H9 (cell line): ENCODE results near the gene SOX30. TPM values are rescaled to one million over a fixed set of nuclear protein-coding genes. Genes with fewer than 3 reads are reported as not detected.
A peak's percentile ranks its signal among the peaks of the same experiment; 100 is the strongest.

ENCODE experiments used
- DNase-seq: peaks from one replicate; pipeline ENCODE4 v3.0.0-alpha.2; 2017
- H2AFZ ChIP-seq: one replicate; pipeline ENCODE4 v1.6.1; 2013; ENCODE audit warnings: mild to moderate bottlenecking, low read length, control low read depth, moderate library complexity
- H2AK5ac ChIP-seq: 2 replicates; pipeline ENCODE4 v1.6.1; 2013; ENCODE audit warnings: low read length, control low read depth, mixed read lengths; ENCODE audit not compliant: insufficient read length
- H2BK120ac ChIP-seq: one replicate; pipeline ENCODE4 v1.6.1; 2013; ENCODE audit warnings: low read depth, mild to moderate bottlenecking, low read length, control low read depth, inconsistent platforms; ENCODE audit not compliant: poor library complexity, severe bottlenecking
- H2BK12ac ChIP-seq: 2 replicates; pipeline ENCODE4 v1.6.1; 2013; ENCODE audit warnings: low read length, control low read depth, mixed read lengths, low read depth; ENCODE audit not compliant: insufficient read length
- H2BK15ac ChIP-seq: 2 replicates; pipeline ENCODE4 v1.6.1; 2013; ENCODE audit warnings: low read depth, low read length, control low read depth
- H2BK20ac ChIP-seq: one replicate; pipeline ENCODE4 v1.6.1; 2013; ENCODE audit warnings: low read depth, mild to moderate bottlenecking, low read length, control low read depth, inconsistent platforms; ENCODE audit not compliant: poor library complexity, severe bottlenecking
- H2BK5ac ChIP-seq: 2 replicates; pipeline ENCODE4 v1.6.1; 2013; ENCODE audit warnings: low read length, control low read depth, mixed read lengths; ENCODE audit not compliant: insufficient read length
- H3K14ac ChIP-seq: 2 replicates; pipeline ENCODE4 v1.6.1; 2013; ENCODE audit warnings: low read length, control low read depth; ENCODE audit not compliant: insufficient read depth
- H3K18ac ChIP-seq: 2 replicates; pipeline ENCODE4 v1.6.1; 2013; ENCODE audit warnings: low read depth, mild to moderate bottlenecking, mixed read lengths, low read length, control low read depth; ENCODE audit not compliant: insufficient read length
- H3K23ac ChIP-seq: 2 replicates; pipeline ENCODE4 v1.6.1; 2013; ENCODE audit warnings: low read length, control low read depth, mixed read lengths, low read depth; ENCODE audit not compliant: insufficient read length
- H3K23me2 ChIP-seq: 2 replicates; pipeline ENCODE4 v1.6.1; 2013; ENCODE audit warnings: low read depth, mild to moderate bottlenecking, mixed read lengths, low read length, control low read depth; ENCODE audit not compliant: insufficient read length, poor library complexity, severe bottlenecking
- H3K27ac ChIP-seq: 2 replicates; pipeline ENCODE4 v1.5.1; 2013; ENCODE audit warnings: low read length, control low read depth, mixed read lengths, low read depth; ENCODE audit not compliant: insufficient read length
- H3K27me3 ChIP-seq: 2 replicates; pipeline ENCODE4 v1.6.1; 2013; ENCODE audit warnings: low read length, control low read depth, inconsistent platforms; ENCODE audit not compliant: insufficient read depth
- H3K4ac ChIP-seq: 2 replicates; pipeline ENCODE4 v1.6.1; 2013; ENCODE audit warnings: low read depth, mild to moderate bottlenecking, control low read depth, inconsistent platforms, low read length, moderate library complexity
- H3K4me1 ChIP-seq: 2 replicates; pipeline ENCODE4 v1.6.1; 2013; ENCODE audit warnings: low read length, control low read depth, inconsistent platforms; ENCODE audit not compliant: insufficient read depth
- H3K4me2 ChIP-seq: 2 replicates; pipeline ENCODE4 v1.6.1; 2013; ENCODE audit warnings: low read length, control low read depth, mixed read lengths; ENCODE audit not compliant: insufficient read length, insufficient read depth
- H3K56ac ChIP-seq: 2 replicates; pipeline ENCODE4 v1.6.1; 2013; ENCODE audit warnings: low read depth, mild to moderate bottlenecking, mixed read lengths, low read length, control low read depth; ENCODE audit not compliant: insufficient read length
- H3K79me1 ChIP-seq: 2 replicates; pipeline ENCODE4 v1.6.1; 2013; ENCODE audit warnings: low read depth, mild to moderate bottlenecking, moderate library complexity, low read length, control low read depth, inconsistent platforms; ENCODE audit not compliant: insufficient read depth, poor library complexity, severe bottlenecking
- H3K79me2 ChIP-seq: 2 replicates; pipeline ENCODE4 v1.6.1; 2013; ENCODE audit warnings: low read length, control low read depth, inconsistent platforms; ENCODE audit not compliant: insufficient read depth
- H3K9ac ChIP-seq: 2 replicates; pipeline ENCODE4 v1.6.1; 2013; ENCODE audit warnings: low read length, control low read depth, mixed read lengths; ENCODE audit not compliant: insufficient read length; ENCODE audit errors: extremely low read depth
- H3K9me3 ChIP-seq: one replicate; pipeline ENCODE4 v1.6.1; 2013; ENCODE audit warnings: low read depth, low read length, inconsistent platforms; ENCODE audit not compliant: control insufficient read depth
- H3T11ph ChIP-seq: one replicate; pipeline ENCODE4 v1.6.1; 2013; ENCODE audit warnings: mild to moderate bottlenecking, low read length, control low read depth, inconsistent platforms
- H4K20me1 ChIP-seq: one replicate; pipeline ENCODE4 v1.6.1; 2013; ENCODE audit not compliant: control insufficient read depth, insufficient read length, insufficient read depth
- H4K5ac ChIP-seq: 2 replicates; pipeline ENCODE4 v1.6.1; 2013; ENCODE audit warnings: low read depth, mild to moderate bottlenecking, mixed read lengths, low read length, control low read depth; ENCODE audit not compliant: insufficient read length
- H4K8ac ChIP-seq: replicated peaks from 2 replicates; pipeline ENCODE4 v1.6.1; 2013; ENCODE audit warnings: low read length, control low read depth, mixed read lengths, low read depth; ENCODE audit not compliant: insufficient read length
- H4K91ac ChIP-seq: 2 replicates; pipeline ENCODE4 v1.6.1; 2013; ENCODE audit warnings: low read depth, mild to moderate bottlenecking, moderate library complexity, mixed read lengths, low read length, control low read depth; ENCODE audit not compliant: insufficient read length
- H3K27ac Mint-ChIP-seq, 3 experiments: 2 replicates in 2 of 3; 3 replicates in 1 of 3; pipeline ENCODE4 v1.8.0; 2020 to 2021; ENCODE audit warnings: mixed read lengths in 3 of 3, mild to moderate bottlenecking in 1 of 3, moderate library complexity in 1 of 3
- H3K27me3 Mint-ChIP-seq: 2 replicates; pipeline ENCODE4 v1.8.0; 2021; ENCODE audit warnings: low read depth, mild to moderate bottlenecking, moderate library complexity, mixed read lengths
- H3K36me3 Mint-ChIP-seq, 3 experiments: 2 replicates in 2 of 3; 3 replicates in 1 of 3; pipeline ENCODE4 v1.8.0; 2020 to 2021; ENCODE audit warnings: low read depth in 3 of 3, mixed read lengths in 3 of 3; ENCODE audit not compliant: insufficient read depth in 1 of 3
- H3K4me1 Mint-ChIP-seq, 2 experiments: 2 replicates each; pipeline ENCODE4 v1.8.0; 2020; ENCODE audit warnings: mixed read lengths in 2 of 2
- H3K4me3 Mint-ChIP-seq, 2 experiments: 2 replicates in 1 of 2; 3 replicates in 1 of 2; pipeline ENCODE4 v1.8.0; 2020 to 2021; ENCODE audit warnings: mild to moderate bottlenecking in 2 of 2, mixed read lengths in 2 of 2, moderate library complexity in 1 of 2
- H3K9me3 Mint-ChIP-seq, 2 experiments: 2 replicates in 1 of 2; 3 replicates in 1 of 2; pipeline ENCODE4 v1.8.0; 2020; ENCODE audit warnings: mild to moderate bottlenecking in 2 of 2, mixed read lengths in 2 of 2, moderate library complexity in 1 of 2
- CTCF ChIP-seq: fragments of 200-600 bp; sonication (generic); conservative IDR thresholded peaks from 3 replicates; pipeline ENCODE4 v1.8.0; 2021; ENCODE audit warnings: antibody characterized with exemption, mild to moderate bottlenecking
- WGBS: extraction: QIAGEN DNeasy Blood & Tissue Kit; methylation state at CpG from one replicate; pipeline ENCODE4 v1.1.7; 2013; ENCODE audit warnings: missing lambda C conversion rate, low lambda C conversion rate, mixed read lengths; ENCODE audit not compliant: insufficient read length; ENCODE audit errors: extremely low coverage; 5-methylcytosine and 5-hydroxymethylcytosine counted together
- total RNA-seq: library from RNA; stranded (reverse); gene quantifications from 2 replicates; pipeline ENCODE4 v1.2.1, GENCODE V29; 2021

Gene SOX30
- total RNA-seq, 1 experiment from 2014 or later = not detected

DNA sequence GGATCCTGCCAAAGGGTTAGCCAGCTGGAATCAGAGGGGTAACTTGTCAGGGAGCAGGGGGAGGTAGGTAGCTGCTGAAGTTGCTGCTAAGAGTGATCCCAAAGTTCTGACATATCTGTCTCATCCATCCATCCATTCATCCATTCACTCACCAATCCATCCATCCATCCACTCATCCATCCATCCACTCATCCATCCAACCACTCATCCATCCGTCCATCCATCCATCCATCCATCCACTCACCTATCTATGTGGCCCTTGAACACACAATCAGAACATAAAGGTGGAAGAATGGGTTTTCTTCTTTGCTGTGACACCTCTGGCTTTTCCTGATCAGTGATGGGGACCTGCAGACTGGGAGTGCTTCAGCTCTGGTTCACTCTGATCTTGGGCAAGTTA is 16.1 kb upstream of the SOX30 start:
- Histone ChIP-seq H3K4ac (no peak overlapping the region), H2BK120ac (no peak overlapping the region), H3K14ac (no peak overlapping the region), H3K4me2 (no peak overlapping the region), H3K27me3 (peaks cover 14% of the 10 kb centered on the region; the same call in 1 of the 2 replicates), H3K79me1 (no peaks in the 10 kb centered on the region), H3K4me1 (no peaks in the 10 kb centered on the region), H3K23ac (no peak overlapping the region), H2AK5ac (no peak overlapping the region), H4K5ac (no peak overlapping the region), H3K9me3 (no peaks in the 10 kb centered on the region), H3K18ac (no peak overlapping the region), H2BK20ac (no peak overlapping the region), H4K8ac (no peak overlapping the region), H2BK5ac (no peak overlapping the region), H3K79me2 (no peaks in the 10 kb centered on the region), H3K9ac (no peak overlapping the region), H4K91ac (no peak overlapping the region), H2BK15ac (no peak overlapping the region), H3K56ac (no peak overlapping the region), H2BK12ac (no peak overlapping the region), H4K20me1 (no peaks in the 10 kb centered on the region), H2AFZ (no peak overlapping the region), H3K23me2 (peaks cover 11% of the 10 kb centered on the region), H3T11ph (no peak overlapping the region), H3K27ac (no peak overlapping the region)
- H3K27ac Mint-ChIP-seq = peak overlapping the region in 1 of 3 experiments; percentile 7; a peak in 1 of 7 replicates
- H3K27me3 Mint-ChIP-seq = peaks cover 41% of the 10 kb centered on the region
- TF ChIP-seq CTCF = no peak
- H3K4me1 Mint-ChIP-seq = peaks cover 0 to 14% of the 10 kb centered on the region in 2 experiments; a peak in 2 of 4 replicates
- no peak for DNase-seq
- H3K4me3 Mint-ChIP-seq = no peak overlapping the region
- H3K9me3 Mint-ChIP-seq = peaks cover 12 to 13% of the 10 kb centered on the region in 2 experiments
- no CpG with 5 or more reads among the region's 1 CpG for WGBS
- peaks cover 2 to 9% (median 4%) of the 10 kb centered on the region in 3 experiments; a peak in 5 of 7 replicates for H3K36me3 Mint-ChIP-seq
